HG02981 (cell line): ENCODE measurements around the gene ANKRD61.
"Not testable (repeated sequence)": the region's sequence is repeated elsewhere in the genome, so short reads cannot be mapped to it uniquely, and the experiment has no call there.

ENCODE experiments used
- ATAC-seq: cut with Tn5 transposase; IDR thresholded peaks from one replicate; pipeline ENCODE4 v1.9.1; 2021; ENCODE audit warnings: mild to moderate bottlenecking, moderate library complexity; ENCODE audit not compliant: unreplicated experiment

Gene ANKRD61

DNA sequence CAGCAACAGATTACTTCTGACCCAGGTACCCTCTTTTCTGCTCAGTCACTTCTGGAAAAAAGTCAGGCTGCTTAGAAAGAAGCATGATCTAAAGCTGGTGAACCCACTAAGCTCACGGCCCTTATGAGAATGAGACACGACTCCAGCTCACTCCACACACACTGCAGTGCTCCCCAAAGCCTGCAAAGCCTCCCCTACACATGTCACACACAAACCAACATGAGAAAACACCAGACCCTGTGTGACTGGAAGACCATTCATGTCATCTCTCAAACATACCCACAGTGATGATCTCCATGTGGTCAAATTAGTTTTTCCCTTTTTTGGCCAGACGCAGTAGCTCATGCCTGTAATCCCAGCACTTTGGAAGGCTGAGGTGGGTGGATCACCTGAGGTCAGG, 391 bp downstream of the ANKRD61 start:
- no peak for ATAC-seq

DNA sequence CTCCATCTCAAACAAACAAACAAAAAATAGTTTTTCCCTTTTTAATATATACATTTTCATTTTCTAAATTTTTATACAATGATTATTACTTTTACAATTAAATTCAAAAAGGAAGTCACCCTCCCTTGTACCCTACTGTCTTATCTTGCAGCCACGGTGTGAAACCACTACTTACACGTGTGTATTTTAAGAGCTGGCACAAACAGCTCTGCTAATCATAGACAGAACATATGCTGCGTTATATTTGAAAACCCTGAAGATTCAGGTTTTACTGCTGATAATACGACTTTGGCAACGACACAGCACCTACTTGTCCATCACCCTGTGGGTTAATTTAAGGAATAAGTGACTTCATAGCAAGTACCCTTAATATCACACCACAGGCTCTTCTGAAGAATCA, 991 bp downstream of the ANKRD61 start:
- no peak for ATAC-seq

DNA sequence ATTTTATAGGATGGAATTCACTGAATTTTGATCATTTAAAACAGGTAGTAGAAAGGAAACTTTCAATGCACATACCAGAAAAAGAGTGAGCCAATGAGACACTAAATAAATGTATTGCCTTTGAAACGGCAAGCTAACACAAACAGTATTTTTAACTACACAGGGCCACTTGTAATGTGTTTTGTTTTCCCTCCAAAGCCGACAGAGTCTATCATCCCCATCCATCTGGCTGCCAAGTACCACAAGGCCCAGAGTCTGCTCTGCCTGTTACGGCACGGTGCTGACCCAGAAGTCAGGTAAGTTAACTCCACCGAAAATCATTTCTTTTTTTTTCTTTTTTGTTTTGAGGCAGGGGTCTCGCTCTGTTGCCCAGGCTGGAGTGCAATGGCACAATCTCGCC, 1.5 kb downstream of the ANKRD61 start:
- ATAC-seq = no peak

DNA sequence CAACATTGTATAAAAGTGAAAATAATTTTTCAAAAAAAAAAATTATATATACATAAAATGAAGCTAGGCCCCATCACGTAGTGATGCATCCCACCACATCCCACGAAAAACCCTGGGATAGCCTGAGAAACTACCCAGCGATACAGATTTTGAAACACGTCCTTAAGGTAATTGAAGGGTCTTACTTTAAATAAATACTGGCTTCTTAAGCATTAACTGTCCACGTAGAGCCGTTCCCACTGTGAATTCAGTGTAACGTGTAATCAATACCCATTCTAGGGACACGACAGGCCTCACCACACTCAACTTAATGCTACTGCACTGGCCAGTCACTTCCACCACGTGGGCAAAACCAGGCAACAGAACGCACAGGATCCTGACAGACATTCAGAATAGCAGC, 4.0 kb downstream of the ANKRD61 start:
- no peak for ATAC-seq

DNA sequence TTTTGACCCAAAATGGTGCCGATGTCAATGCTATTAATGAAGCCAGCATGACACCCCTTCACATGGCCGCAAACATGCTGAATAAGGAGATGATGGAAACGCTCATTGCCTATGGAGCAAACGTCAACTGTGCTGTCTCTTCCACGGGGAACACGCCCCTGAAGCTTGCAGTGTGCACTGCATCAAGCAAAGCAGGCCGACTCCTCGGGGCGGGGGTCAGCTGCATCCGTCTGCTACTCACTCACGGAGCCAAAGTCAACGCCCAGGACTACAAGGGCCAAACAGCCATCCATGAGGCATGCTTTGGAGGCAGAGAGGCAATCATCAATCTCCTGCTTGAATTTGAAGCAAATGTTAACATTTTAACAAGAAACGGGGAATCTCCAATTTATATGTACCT, 4.5 kb downstream of the ANKRD61 start:
- no peak for ATAC-seq

DNA sequence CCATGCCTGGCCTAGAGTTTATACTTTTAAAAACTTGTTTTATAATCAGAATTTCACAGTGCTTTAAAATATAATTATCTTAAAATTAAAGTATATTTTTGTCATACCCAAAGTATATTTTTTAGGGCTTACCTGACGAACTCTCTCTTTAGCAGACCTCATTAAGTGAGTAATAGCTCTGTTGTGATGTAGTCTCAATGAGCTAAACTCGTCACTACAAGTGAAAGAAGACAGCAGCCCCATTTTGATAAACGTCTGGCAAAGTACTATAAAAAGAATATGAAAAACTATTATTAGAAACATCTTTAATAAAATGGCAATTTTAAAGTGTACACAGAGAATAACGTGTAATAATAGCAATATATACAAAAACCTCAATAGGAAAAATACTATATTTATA, 18.6 kb downstream of the ANKRD61 start:
- ATAC-seq = no peak

DNA sequence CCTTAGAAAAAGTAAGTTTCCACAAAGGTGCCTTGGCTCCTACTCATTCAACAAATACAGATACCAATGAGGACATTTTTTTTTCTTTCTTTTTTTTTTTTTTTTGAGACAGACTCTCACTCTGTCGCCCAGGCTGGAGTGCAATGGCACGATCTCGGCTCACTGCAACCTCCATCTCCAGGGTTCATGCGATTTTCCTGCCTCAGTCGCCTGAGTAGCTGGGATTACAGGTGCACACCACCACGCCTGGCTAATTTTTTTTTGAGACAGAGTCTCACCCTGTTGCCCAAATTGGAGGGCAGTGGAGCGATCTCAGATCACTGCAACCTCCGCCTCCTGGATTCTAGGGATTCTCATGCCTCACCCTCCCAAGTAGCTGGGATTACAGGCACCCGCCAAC, 20.0 kb downstream of the ANKRD61 start:
- ATAC-seq = not testable (repeated sequence)

DNA sequence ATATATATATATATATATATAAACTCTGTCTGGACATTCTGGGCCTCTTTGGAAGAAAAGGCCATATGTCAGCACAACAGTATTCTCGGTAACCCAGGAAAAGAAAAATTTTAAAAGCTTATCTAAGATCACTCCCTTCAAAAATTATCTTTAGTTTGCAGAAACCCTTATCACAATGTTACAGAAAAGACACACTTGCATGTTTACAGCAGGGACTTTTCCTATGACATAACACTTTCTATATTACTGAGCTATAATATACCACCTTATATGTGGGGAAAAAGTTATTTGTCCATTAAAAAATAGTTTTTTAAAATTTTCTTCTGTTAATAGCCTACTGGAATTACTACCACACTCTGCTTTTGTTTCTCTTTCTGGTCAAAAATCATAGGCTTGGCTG, 25.4 kb downstream of the ANKRD61 start:
- ATAC-seq = no peak

DNA sequence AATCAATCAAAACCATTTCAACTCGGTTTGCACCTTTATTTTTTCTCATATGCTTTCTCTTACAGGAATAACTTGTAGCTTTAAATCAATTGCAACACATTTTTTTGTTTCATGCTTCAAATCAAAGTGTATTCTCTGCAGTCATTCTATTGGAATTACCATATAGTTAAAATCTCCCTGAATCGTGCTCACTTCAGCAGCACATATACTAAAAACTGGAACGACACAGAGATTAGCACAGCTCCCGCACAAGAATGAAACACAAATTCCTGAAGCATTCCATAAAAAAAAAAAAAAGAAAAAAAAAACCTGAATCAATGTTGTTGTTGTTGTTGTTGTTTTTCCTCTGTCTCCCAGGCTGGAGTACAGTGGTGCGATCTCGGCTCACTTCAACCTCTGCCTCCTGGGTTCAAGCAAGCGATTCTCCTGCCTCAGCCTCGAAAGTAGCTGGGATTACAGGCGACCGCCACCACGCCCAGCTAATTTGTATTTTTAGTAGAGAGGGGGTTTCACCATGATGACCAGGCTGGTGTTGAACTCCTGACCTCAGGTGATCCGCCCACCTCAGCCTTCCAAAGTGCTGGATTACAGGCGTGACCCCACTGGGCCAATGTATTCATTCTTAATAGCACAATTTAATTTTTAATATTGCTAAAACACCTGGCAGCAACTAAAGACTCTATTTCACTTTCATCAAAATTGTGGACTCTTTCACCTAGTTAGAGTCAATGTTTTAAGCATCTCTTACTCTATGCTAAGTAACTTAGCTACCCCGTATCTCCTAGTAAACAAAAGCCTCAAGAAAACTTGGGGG, 26.3 kb downstream of the ANKRD61 start:
- no peak for ATAC-seq

DNA sequence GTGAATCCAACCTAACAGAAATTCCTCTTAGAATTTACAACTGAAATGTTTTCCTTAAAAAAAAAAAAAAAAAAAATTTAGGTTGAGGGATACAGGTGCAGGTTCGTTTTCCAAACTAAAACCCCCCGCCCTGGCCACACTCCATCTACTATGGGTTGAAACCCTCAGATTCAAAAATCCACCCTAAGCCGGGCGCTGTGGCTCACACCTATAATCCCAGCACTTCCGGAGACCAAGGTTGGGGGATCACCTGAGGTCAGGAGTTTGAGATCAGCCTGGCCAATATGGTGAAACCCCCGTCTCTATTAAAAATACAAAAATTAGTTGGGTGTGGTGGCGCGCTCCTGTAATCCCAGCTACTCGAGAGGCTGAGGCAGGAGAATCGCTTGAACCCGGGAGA, 28.8 kb downstream of the ANKRD61 start:
- not testable (repeated sequence) for ATAC-seq

DNA sequence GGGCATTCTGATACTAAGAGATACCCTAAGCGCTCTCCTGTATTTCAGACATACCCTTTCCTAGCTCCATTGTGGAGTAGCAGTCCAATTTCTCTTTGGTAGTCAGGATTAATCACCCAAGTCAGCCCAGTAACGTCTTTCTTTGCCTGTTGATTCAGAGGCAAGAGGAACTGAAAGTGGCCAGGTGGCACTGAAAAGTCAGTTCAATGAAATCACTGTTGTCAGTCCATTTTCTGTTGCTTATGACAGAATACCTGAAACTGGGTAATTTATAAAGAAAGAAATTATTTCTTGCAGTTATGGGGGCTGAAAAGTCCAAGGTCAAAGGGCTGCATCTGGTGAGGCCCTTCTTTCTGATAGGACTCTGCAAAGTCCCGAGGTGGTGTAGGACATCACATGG, 40.2 kb downstream of the ANKRD61 start:
- no peak for ATAC-seq

DNA sequence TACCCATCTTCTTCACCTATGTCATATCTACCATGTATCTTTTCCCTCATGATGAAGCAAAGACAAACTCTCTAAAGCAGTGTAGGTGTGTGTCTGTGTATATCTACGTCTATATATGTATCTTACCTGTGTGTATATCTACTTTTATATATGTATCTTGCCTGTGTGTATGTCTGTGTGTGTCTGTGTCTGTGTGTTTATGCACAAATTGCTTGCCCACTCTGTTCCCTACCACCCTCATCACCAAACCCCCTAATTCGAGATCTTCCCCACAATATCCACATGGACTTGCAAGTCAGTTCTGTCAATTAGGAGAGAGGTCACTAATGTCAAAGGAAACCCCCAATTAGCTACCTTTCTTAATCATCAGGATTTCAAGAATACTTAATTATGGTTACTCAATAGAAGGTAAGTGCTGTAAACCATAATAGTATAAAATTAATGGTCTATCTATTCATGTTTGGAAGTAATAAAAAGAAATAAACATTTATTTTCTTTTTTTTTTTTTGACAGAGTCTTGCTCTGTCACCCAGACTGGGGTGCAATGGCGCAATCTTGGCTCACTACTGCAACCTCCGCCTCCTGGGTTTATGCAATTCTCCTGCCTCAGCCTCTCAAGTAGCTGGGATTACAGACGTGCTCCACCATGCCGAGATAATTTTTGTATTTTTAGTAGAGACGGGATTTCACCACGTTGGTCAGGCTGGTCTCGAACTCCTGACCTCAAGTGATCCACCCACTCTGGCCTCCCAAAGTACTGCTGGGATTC, 43.6 kb downstream of the ANKRD61 start:
- ATAC-seq = no peak

DNA sequence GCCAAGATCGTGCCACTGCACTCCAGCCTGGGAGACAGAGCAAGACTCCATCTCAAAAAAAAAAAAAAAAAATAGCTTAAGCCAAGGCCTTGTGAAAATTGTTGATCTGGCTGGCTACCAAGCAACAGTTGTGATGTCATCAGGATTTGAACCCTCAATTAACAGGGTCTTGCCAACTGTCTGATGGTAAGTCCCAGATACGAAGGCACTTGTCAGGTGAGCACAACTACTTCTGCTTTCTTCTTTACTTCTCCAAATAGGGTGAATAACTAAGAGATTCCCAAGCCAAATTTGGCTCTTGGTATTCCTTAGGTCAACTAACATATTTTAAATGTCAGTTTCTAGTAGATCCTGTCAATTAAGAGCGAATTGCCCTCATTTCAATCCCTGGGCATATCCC, 47.4 kb downstream of the ANKRD61 start:
- no peak for ATAC-seq

DNA sequence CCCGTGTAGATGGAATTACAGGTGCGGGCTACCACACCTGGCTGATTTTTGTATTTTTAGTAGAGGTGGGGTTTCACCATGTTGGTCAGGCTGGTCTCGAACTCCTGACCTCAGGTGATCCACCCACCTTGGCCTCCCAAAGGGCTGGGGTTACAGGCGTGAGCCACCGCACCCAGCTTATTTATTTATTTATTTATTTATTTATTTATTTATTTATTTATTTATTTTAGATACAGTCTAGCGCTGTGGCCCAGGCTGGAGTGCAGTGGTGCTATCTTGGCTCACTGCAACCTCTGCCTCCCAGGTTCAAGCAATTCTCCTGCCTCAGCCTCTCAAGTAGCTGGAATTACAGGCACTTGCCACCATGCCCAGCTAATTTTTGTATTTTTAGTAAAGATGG, 51.9 kb downstream of the ANKRD61 start:
- ATAC-seq = not testable (repeated sequence)
